Left lobe of liver (tissue), 2 donors: ENCODE results near the gene TYW3. TPM values are rescaled to one million over a fixed set of nuclear protein-coding genes. Genes with fewer than 3 reads are reported as not detected.
A peak's percentile ranks its signal among the peaks of the same experiment; 100 is the strongest.

Source experiments
- ATAC-seq: fragments of 200-7000 bp; cut with Tn5 transposase; one replicate; pipeline ENCODE4 v1.9.1; 2020; ENCODE audit warnings: mild to moderate bottlenecking, moderate library complexity
- DNase-seq: peaks from one replicate; pipeline ENCODE4 v3.0.0-alpha.2; 2020; ENCODE audit warnings: low spot score
- total RNA-seq: library from RNA; stranded (reverse); gene quantifications from one replicate; pipeline ENCODE4 v1.2.1, GENCODE V29; 2021
- donor health status: DM: no; HTN: no; CAD: no; lungs with moderate emphysema.
- donor health status: DM: no; HTN: yes; CAD: no.

TYW3 gene
- total RNA-seq = 6.6 TPM

- DNase-seq (peak; percentile 95), ATAC-seq (peak; percentile 87)
Observed at GRCh38 chr1:74732960-74733603, at the start of gene TYW3, which contains the start of gene CRYZ. TSS of gene TYW3 (plus strand) at chr1:74733152. CDS start at chr1:74733245, 93 bp downstream. TSS of gene CRYZ (minus strand) at chr1:74733050. CDS start at chr1:74724821, 8,229 bp downstream.

DNA sequence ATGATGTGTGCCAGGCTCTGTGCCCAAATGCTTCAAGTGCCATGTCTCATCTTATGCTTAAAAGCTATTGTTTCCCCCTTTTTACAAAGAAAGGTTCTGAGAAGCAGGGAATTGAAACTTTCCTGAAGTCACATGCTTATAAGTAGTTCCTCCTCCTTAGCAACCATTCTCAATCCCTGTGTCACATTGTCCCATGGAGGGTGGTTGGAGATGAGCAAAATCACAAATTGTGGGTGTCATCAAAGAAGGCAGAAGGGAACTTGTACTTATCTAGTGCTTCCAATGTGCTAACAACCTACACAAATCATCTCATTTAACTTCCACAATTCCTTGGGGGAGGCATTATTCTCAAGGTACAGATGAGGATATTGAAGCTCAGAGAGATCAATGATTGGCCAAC lies 49.3 kb upstream of the TYW3 start:
- DNase-seq (no peak), ATAC-seq (no peak)

DNA sequence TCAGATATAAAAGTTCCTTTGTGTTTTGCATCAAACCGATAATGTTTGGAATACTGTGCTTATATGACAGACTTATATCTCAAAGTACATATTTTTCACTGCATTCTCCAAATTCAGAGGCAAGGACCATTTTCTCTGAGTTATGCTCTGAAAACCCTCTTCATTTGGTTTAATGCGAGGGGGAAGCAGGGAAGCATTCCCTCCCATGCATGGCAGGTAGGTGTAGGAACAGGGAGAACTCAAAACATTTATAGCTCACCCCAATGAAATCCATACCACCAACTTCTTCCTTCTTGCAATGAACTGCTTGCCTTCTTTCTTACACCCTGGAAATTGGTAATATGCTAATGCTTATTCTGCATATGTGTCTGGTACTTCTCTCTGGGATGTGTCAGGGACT lies 48.7 kb upstream of the TYW3 start:
- no peak for DNase-seq
- no peak for ATAC-seq

- ATAC-seq (no peak), DNase-seq (no peak)
Observed at GRCh38 chr1:74686928-74687327, 46.0 kb upstream of the TYW3 start.

DNA sequence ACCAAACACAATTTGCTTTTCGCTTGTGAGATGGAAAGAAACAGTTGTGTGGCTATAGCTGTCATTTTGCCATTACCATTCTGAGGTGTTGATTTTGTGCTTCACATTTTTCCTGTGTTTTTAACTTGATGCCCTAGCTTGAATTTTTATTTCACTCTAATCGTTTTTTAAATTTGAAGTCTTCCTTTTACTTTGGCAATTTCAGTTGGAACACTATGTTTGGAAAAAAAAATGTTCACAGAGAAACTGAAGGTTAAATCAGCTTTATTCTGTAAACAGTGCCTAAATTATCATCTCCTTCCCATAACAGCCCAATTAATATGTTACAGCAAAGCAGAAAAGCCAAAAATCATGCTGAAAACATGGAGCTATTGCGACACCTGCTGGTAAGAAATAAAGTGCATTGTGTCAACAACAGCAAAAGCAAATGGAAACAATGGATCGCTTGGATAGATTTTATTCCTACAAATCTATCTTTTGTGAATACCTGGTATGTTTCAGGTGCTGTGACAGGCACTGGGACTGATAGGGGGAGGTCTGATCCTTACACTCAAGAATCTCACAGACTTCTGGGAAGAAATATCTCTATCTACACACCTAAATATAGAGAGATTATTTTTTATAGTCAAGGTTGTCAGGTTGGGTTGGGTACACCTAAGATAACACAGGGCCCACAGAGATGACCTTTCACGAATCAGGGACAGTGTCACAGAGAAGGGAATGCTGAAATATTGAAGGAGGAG lies 43.2 kb upstream of the TYW3 start:
- DNase-seq = peak; percentile 47
- ATAC-seq = peak; percentile 92

GRCh38 chr1:74690364-74690696 lies 42.6 kb upstream of the TYW3 start:
- DNase-seq = no peak
- ATAC-seq = peak; percentile 48

DNA sequence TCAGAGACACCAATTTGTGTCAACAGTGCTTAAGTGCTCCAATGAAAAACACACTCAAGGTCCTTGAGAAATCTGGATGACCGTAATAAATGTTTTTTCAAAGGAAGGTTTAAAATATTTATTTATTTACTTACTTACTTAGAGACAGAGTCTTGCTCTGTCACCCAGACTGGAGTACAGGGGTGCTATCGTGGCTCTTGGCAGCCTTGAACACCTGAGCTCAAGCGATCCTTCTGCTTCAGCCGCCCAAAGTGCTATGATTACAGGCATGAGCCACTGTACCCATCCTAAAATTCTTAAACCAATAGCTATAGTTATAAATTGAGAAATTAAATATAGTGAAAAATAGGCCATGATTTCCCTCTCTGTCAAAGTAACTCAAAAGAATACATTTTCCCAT lies 42.0 kb upstream of the TYW3 start:
- DNase-seq (no peak), ATAC-seq (no peak)

GRCh38 chr1:74693473-74693872 lies 39.5 kb upstream of the TYW3 start:
- ATAC-seq (no peak), DNase-seq (no peak)

GRCh38 chr1:74697832-74698231 lies 35.1 kb upstream of the TYW3 start:
- DNase-seq (no peak), ATAC-seq (peak; percentile 22)

- no peak for DNase-seq
- ATAC-seq = no peak
Observed at GRCh38 chr1:74699331-74699730, 33.6 kb upstream of the TYW3 start.

GRCh38 chr1:74703386-74704182 lies 29.4 kb upstream of the TYW3 start:
- no peak for ATAC-seq
- DNase-seq = no peak

- ATAC-seq (no peak), DNase-seq (no peak)
Observed at GRCh38 chr1:74712881-74713280, 20.1 kb upstream of the TYW3 start.

DNA sequence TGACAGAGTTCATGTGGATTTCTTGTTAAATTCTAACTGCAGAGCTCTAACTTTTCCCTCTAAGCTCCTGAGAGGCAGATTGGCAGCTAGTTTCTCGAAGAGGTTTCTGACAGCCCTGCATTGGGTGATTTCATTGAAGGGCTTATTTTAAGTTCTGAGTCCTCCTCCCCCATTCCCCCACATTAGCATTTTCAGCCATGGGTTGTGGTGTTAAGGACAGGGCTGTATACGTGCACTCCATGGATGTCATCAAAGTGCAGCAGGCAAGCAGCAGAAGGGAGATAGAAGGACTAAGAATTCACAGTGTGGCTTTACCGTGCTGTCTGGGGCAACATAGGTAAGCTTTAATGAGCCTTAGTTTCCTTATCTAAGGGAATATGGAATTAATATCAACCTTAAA lies 19.1 kb upstream of the TYW3 start:
- DNase-seq (no peak), ATAC-seq (no peak)

DNA sequence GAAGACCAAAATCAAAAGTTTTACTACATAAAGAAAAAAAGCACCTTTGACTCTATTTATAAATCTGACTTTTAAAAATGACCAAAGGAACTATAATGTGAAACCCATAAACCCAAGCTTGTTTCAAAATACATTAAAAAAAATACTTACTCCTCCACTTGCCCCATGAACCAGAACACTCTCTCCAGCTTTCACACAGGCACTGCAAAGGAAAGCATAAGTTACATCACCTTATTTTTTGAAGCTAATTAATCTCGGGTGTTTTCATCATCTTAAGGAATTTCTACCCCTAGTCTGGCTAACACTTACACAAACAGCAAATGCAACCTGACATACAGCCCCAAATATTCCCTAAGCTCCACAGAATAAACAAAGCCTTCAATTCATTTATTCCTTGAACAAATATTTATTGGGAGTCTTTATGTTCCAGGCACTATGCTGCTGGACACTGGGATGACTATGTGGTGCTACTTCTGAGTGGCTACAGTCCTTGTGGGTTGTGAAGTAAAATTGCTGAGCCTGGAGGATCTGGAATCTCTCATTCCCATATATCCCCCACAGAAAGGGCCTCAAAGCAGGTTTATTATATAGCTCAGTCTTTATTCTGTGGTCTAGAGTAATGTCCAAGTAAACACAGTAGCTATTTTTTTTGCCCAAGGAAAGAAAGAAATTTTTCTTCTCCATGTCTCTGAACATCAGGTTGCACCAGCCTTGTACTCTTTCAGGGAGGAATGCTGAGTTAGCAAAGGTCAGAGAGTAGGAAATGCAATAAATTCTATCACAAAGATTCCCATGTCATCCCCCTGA lies 18.3 kb upstream of the TYW3 start:
- no peak for DNase-seq
- ATAC-seq = no peak

DNA sequence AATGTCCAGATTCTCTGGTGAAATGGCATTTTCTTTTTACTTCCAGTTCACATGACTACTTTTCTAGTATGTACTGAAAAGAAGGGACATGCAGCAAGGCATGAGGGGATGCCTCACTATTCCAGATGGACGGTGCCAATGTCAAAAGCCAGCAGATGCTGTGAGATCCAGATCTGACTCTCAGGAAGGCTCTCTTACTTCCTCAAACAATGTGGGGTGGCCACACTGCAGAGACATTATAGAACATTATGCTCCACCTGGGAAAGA lies 17.8 kb upstream of the TYW3 start:
- no peak for ATAC-seq

DNA sequence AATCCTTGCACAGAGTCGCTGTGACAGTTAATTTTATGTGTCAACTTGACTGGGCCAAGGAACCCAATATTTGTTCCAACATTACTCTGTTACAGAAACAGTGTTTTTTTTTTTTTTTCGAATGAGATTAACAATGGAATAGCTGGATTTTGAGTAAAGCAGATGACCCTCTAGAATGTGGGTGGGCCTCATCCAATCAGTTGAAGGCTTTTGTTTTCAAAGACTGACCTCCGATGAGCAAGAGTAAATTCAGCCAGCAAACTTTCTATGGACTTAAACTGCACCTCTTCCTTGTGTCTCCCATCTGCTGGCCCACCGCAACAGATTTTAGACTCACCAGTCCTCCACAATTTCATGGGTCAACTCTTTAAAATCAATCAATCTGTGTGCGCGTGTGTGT lies 17.1 kb upstream of the TYW3 start:
- ATAC-seq = no peak
- DNase-seq = no peak

More for the DNA sequence above, 17.8 kb upstream of the TYW3 start:
- DNase-seq = no peak

DNA sequence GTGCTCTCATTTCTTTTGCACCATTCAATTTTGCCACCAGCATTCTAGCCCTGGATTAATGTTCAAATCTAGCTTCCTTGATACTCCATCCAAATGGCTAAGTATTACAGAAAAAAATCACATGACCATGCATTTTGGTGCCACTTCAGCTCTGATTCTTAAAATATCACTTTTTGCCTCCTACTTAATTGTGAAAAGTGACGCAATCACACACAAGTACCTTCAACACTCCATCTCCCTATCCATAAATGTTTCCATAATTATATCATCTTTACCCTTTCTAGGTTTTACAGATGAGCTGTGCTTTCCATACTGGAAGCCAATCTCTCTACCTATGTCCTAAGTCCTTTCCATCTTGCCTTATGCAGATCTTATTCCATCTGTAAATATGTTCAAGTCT lies 16.1 kb upstream of the TYW3 start:
- ATAC-seq (no peak), DNase-seq (no peak)

GRCh38 chr1:74717626-74718025 lies 15.3 kb upstream of the TYW3 start:
- ATAC-seq (no peak), DNase-seq (no peak)

- no peak for DNase-seq
- ATAC-seq = no peak
Observed at GRCh38 chr1:74726063-74726462, 6.9 kb upstream of the TYW3 start.

DNA sequence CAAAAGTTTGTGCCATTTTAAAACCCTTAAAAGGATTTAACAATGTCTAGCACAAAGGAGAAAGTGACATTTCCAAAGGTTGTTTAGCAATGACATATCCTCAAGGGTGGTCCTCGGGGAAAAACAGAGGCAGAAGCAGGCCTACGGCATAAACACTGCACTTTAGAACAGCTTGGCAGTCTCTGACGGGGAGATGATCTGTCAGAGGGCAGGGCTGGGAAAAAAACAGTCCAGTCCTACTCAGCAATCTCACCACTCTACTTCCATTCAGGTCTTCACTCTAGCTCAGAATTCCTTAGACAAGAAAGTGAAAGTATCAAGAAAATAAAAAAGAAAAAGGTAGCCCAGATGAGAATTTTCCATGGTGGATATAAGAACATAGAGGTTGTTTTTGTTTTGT lies 4.2 kb upstream of the TYW3 start:
- no peak for DNase-seq

GRCh38 chr1:74729741-74730478 lies 3.0 kb upstream of the TYW3 start:
- no peak for ATAC-seq
- DNase-seq = no peak

More for the DNA sequence above, 4.2 kb upstream of the TYW3 start:
- no peak for ATAC-seq
